ENCODE measurements around the gene DUSP5. TPM values are rescaled to one million over a fixed set of nuclear protein-coding genes. Genes with fewer than 3 reads are reported as not detected.

The DUSP5 gene
- polyA plus RNA-seq = 100 to 1,000 TPM in 1 of 2 donors, 10 to 100 TPM in 1; 33.8 to 107 TPM

- Histone ChIP-seq H3K27me3 (ENCODE audit: control insufficient read depth in 1 of 2, insufficient read depth in 2 of 2, low read length in 2 of 2) (no peaks in the 10 kb centered on the region), H3K27ac (ENCODE audit: low read depth in 2 of 2, low read length in 1 of 2) (peak within 1 kb of the TSS; percentile 92 to 94)
- WGBS, 2 donors = 0% methylated on average over 48 to 98 of the region's 98 CpGs
These were observed at the start of gene DUSP5 for GRCh38 chr10:110497438-110498086. Gene DUSP5 (plus strand): TSS chr10:110497907. CDS start chr10:110498122, 215 bp downstream.

GRCh38 chr10:110448682-110449418, 48.9 kb upstream of the DUSP5 start:
- Histone ChIP-seq H3K9me3 (ENCODE audit: control insufficient read depth in 2 of 2, insufficient read depth in 1 of 2, low read depth in 1 of 2, low read length in 1 of 2) (no peaks in the 10 kb centered on the region), H3K27me3 (ENCODE audit: control insufficient read depth in 1 of 2, insufficient read depth in 2 of 2, low read length in 2 of 2) (no peaks in the 10 kb centered on the region), H3K4me1 (ENCODE audit: control insufficient read depth in 2 of 2, insufficient read depth in 2 of 2, low read length in 1 of 2) (peaks cover 0 to 5% of the 10 kb centered on the region in 2 donors), H3K4me3 (ENCODE audit: low read depth in 1 of 2, low read length in 2 of 2) (no peak overlapping the region), H3K27ac (ENCODE audit: low read depth in 2 of 2, low read length in 1 of 2) (no peak overlapping the region), H3K36me3 (ENCODE audit: control insufficient read depth in 2 of 2, insufficient read depth in 2 of 2, low read length in 1 of 2) (no peaks in the 10 kb centered on the region)
- WGBS, 2 donors = 81 to 86% methylated on average over 3 of the region's 3 CpGs

More at GRCh38 chr10:110497438-110498086, at the start of gene DUSP5:
- H3K36me3 ChIP-seq (ENCODE audit: control insufficient read depth in 2 of 2, insufficient read depth in 2 of 2, low read length in 1 of 2) = no peaks in the 10 kb centered on the region
- no peaks in the 10 kb centered on the region for H3K9me3 ChIP-seq (ENCODE audit: control insufficient read depth in 2 of 2, insufficient read depth in 1 of 2, low read depth in 1 of 2, low read length in 1 of 2)
- peaks cover 3 to 14% of the 10 kb centered on the region in 2 donors for H3K4me1 ChIP-seq (ENCODE audit: control insufficient read depth in 2 of 2, insufficient read depth in 2 of 2, low read length in 1 of 2)
- peak within 1 kb of the TSS; percentile 80 to 91 for H3K4me3 ChIP-seq (ENCODE audit: low read depth in 1 of 2, low read length in 2 of 2)

GRCh38 chr10:110455446-110455845, 42.3 kb upstream of the DUSP5 start:
- no peaks in the 10 kb centered on the region for H3K36me3 ChIP-seq (ENCODE audit: control insufficient read depth in 2 of 2, insufficient read depth in 2 of 2, low read length in 1 of 2)
- no peaks in the 10 kb centered on the region for H3K9me3 ChIP-seq (ENCODE audit: control insufficient read depth in 2 of 2, insufficient read depth in 1 of 2, low read depth in 1 of 2, low read length in 1 of 2)
- WGBS, 2 donors = 48 to 58% methylated on average over 3 of the region's 3 CpGs
- no peak overlapping the region for H3K27ac ChIP-seq (ENCODE audit: low read depth in 2 of 2, low read length in 1 of 2)
- H3K27me3 ChIP-seq (ENCODE audit: control insufficient read depth in 1 of 2, insufficient read depth in 2 of 2, low read length in 2 of 2) = no peaks in the 10 kb centered on the region
- no peak overlapping the region for H3K4me3 ChIP-seq (ENCODE audit: low read depth in 1 of 2, low read length in 2 of 2)
- H3K4me1 ChIP-seq (ENCODE audit: control insufficient read depth in 2 of 2, insufficient read depth in 2 of 2, low read length in 1 of 2) = peaks cover 0 to 8% of the 10 kb centered on the region in 2 donors

GRCh38 chr10:110456046-110456445, 41.7 kb upstream of the DUSP5 start:
- Histone ChIP-seq H3K9me3 (ENCODE audit: control insufficient read depth in 2 of 2, insufficient read depth in 1 of 2, low read depth in 1 of 2, low read length in 1 of 2) (no peaks in the 10 kb centered on the region), H3K4me1 (ENCODE audit: control insufficient read depth in 2 of 2, insufficient read depth in 2 of 2, low read length in 1 of 2) (peaks cover 0 to 8% of the 10 kb centered on the region in 2 donors), H3K36me3 (ENCODE audit: control insufficient read depth in 2 of 2, insufficient read depth in 2 of 2, low read length in 1 of 2) (no peaks in the 10 kb centered on the region), H3K27me3 (ENCODE audit: control insufficient read depth in 1 of 2, insufficient read depth in 2 of 2, low read length in 2 of 2) (no peaks in the 10 kb centered on the region), H3K27ac (ENCODE audit: low read depth in 2 of 2, low read length in 1 of 2) (no peak overlapping the region), H3K4me3 (ENCODE audit: low read depth in 1 of 2, low read length in 2 of 2) (no peak overlapping the region)
- 38 to 50% methylated on average over 1 of the region's 1 CpG for WGBS, 2 donors

- H3K36me3 ChIP-seq (ENCODE audit: control insufficient read depth in 2 of 2, insufficient read depth in 2 of 2, low read length in 1 of 2) = no peaks in the 10 kb centered on the region
- peaks cover 0 to 8% of the 10 kb centered on the region in 2 donors for H3K4me1 ChIP-seq (ENCODE audit: control insufficient read depth in 2 of 2, insufficient read depth in 2 of 2, low read length in 1 of 2)
- H3K9me3 ChIP-seq (ENCODE audit: control insufficient read depth in 2 of 2, insufficient read depth in 1 of 2, low read depth in 1 of 2, low read length in 1 of 2) = no peaks in the 10 kb centered on the region
- no peak overlapping the region for H3K27ac ChIP-seq (ENCODE audit: low read depth in 2 of 2, low read length in 1 of 2)
- no peaks in the 10 kb centered on the region for H3K27me3 ChIP-seq (ENCODE audit: control insufficient read depth in 1 of 2, insufficient read depth in 2 of 2, low read length in 2 of 2)
- 45 to 48% methylated on average over 3 of the region's 3 CpGs for WGBS, 2 donors
- no peak overlapping the region for H3K4me3 ChIP-seq (ENCODE audit: low read depth in 1 of 2, low read length in 2 of 2)
These were observed 41.1 kb upstream of the DUSP5 start for GRCh38 chr10:110456523-110457091.

GRCh38 chr10:110457851-110458250, 39.9 kb upstream of the DUSP5 start:
- Histone ChIP-seq H3K4me1 (ENCODE audit: control insufficient read depth in 2 of 2, insufficient read depth in 2 of 2, low read length in 1 of 2) (peaks cover 0 to 8% of the 10 kb centered on the region in 2 donors), H3K27me3 (ENCODE audit: control insufficient read depth in 1 of 2, insufficient read depth in 2 of 2, low read length in 2 of 2) (no peaks in the 10 kb centered on the region), H3K4me3 (ENCODE audit: low read depth in 1 of 2, low read length in 2 of 2) (no peak overlapping the region), H3K9me3 (ENCODE audit: control insufficient read depth in 2 of 2, insufficient read depth in 1 of 2, low read depth in 1 of 2, low read length in 1 of 2) (no peaks in the 10 kb centered on the region), H3K27ac (ENCODE audit: low read depth in 2 of 2, low read length in 1 of 2) (no peak overlapping the region), H3K36me3 (ENCODE audit: control insufficient read depth in 2 of 2, insufficient read depth in 2 of 2, low read length in 1 of 2) (no peaks in the 10 kb centered on the region)
- 82 to 90% methylated on average over 9 of the region's 9 CpGs for WGBS, 2 donors

- Histone ChIP-seq H3K27me3 (ENCODE audit: control insufficient read depth in 1 of 2, insufficient read depth in 2 of 2, low read length in 2 of 2) (no peaks in the 10 kb centered on the region), H3K9me3 (ENCODE audit: control insufficient read depth in 2 of 2, insufficient read depth in 1 of 2, low read depth in 1 of 2, low read length in 1 of 2) (no peaks in the 10 kb centered on the region), H3K36me3 (ENCODE audit: control insufficient read depth in 2 of 2, insufficient read depth in 2 of 2, low read length in 1 of 2) (no peaks in the 10 kb centered on the region), H3K4me1 (ENCODE audit: control insufficient read depth in 2 of 2, insufficient read depth in 2 of 2, low read length in 1 of 2) (peaks cover 0 to 8% of the 10 kb centered on the region in 2 donors), H3K4me3 (ENCODE audit: low read depth in 1 of 2, low read length in 2 of 2) (no peak overlapping the region), H3K27ac (ENCODE audit: low read depth in 2 of 2, low read length in 1 of 2) (no peak overlapping the region)
- WGBS, 2 donors = 72 to 78% methylated on average over 7 of the region's 7 CpGs
These were observed 39.3 kb upstream of the DUSP5 start for GRCh38 chr10:110458266-110458920.

- WGBS, 2 donors = 88 to 94% methylated on average over 10 of the region's 10 CpGs
- H3K4me1 ChIP-seq (ENCODE audit: control insufficient read depth in 2 of 2, insufficient read depth in 2 of 2, low read length in 1 of 2) = peaks cover 0 to 8% of the 10 kb centered on the region in 2 donors
- no peaks in the 10 kb centered on the region for H3K27me3 ChIP-seq (ENCODE audit: control insufficient read depth in 1 of 2, insufficient read depth in 2 of 2, low read length in 2 of 2)
- no peaks in the 10 kb centered on the region for H3K36me3 ChIP-seq (ENCODE audit: control insufficient read depth in 2 of 2, insufficient read depth in 2 of 2, low read length in 1 of 2)
- no peaks in the 10 kb centered on the region for H3K9me3 ChIP-seq (ENCODE audit: control insufficient read depth in 2 of 2, insufficient read depth in 1 of 2, low read depth in 1 of 2, low read length in 1 of 2)
- H3K4me3 ChIP-seq (ENCODE audit: low read depth in 1 of 2, low read length in 2 of 2) = no peak overlapping the region
- no peak overlapping the region for H3K27ac ChIP-seq (ENCODE audit: low read depth in 2 of 2, low read length in 1 of 2)
These were observed 38.1 kb upstream of the DUSP5 start for GRCh38 chr10:110459600-110459999.

GRCh38 chr10:110460111-110460809, 37.4 kb upstream of the DUSP5 start:
- Histone ChIP-seq H3K4me1 (ENCODE audit: control insufficient read depth in 2 of 2, insufficient read depth in 2 of 2, low read length in 1 of 2) (peaks cover 0 to 8% of the 10 kb centered on the region in 2 donors), H3K27me3 (ENCODE audit: control insufficient read depth in 1 of 2, insufficient read depth in 2 of 2, low read length in 2 of 2) (no peaks in the 10 kb centered on the region), H3K36me3 (ENCODE audit: control insufficient read depth in 2 of 2, insufficient read depth in 2 of 2, low read length in 1 of 2) (no peaks in the 10 kb centered on the region), H3K9me3 (ENCODE audit: control insufficient read depth in 2 of 2, insufficient read depth in 1 of 2, low read depth in 1 of 2, low read length in 1 of 2) (no peaks in the 10 kb centered on the region), H3K4me3 (ENCODE audit: low read depth in 1 of 2, low read length in 2 of 2) (no peak overlapping the region), H3K27ac (ENCODE audit: low read depth in 2 of 2, low read length in 1 of 2) (no peak overlapping the region)
- 48 to 50% methylated on average over 16 of the region's 16 CpGs for WGBS, 2 donors
